WI38 (cell line): Measurements from ENCODE around the gene CAPN2.
"Not testable (repeated sequence)": the region's sequence is repeated elsewhere in the genome, so short reads cannot be mapped to it uniquely, and the experiment has no call there.

ENCODE experiments used
- H3K4me3 ChIP-seq: 2 replicates; pipeline ENCODE4 v1.5.1; 2011; ENCODE audit warnings: low read depth, mild to moderate bottlenecking, control low read depth, low read length
- CTCF ChIP-seq: IDR thresholded peaks from 2 replicates; pipeline ENCODE4 v1.5.1; 2012; ENCODE audit warnings: low read depth, mild to moderate bottlenecking, control low read depth, low read length

The CAPN2 gene

GRCh38 chr1:223737342-223737741 lies 25.0 kb downstream of the CAPN2 start:
- TF ChIP-seq CTCF, result no peak
- no peak overlapping the region for H3K4me3 ChIP-seq

- H3K4me3 ChIP-seq, result no peak overlapping the region
- no peak for TF ChIP-seq CTCF
Measured at GRCh38 chr1:223738465-223739365, 26.4 kb downstream of the CAPN2 start.

GRCh38 chr1:223739366-223740037 lies 27.2 kb downstream of the CAPN2 start:
- no peak overlapping the region for H3K4me3 ChIP-seq
- no peak for TF ChIP-seq CTCF

- not testable (repeated sequence) for H3K4me3 ChIP-seq
Measured at GRCh38 chr1:223740038-223740736, 27.8 kb downstream of the CAPN2 start.

- TF ChIP-seq CTCF, result no peak
- no peak overlapping the region for H3K4me3 ChIP-seq
Measured at GRCh38 chr1:223741861-223742260, 29.5 kb downstream of the CAPN2 start.

- TF ChIP-seq CTCF, result no peak
- H3K4me3 ChIP-seq, result no peak overlapping the region
Measured at GRCh38 chr1:223742856-223743517, 30.6 kb downstream of the CAPN2 start.

GRCh38 chr1:223745731-223746130 lies 33.4 kb downstream of the CAPN2 start:
- TF ChIP-seq CTCF, result no peak
- H3K4me3 ChIP-seq, result no peak overlapping the region
